PC-3 (cell line): Measurements from ENCODE around the gene MYO18A.

Experiments
- EZH2 ChIP-seq: fragments of 300-600 bp; sonication (generic); IDR thresholded peaks from one replicate; pipeline ENCODE4 v1.6.1; 2017; ENCODE audit warnings: antibody characterized with exemption, mild to moderate bottlenecking, low read length; ENCODE audit not compliant: unreplicated experiment
- TF ChIP-seq, protein P1 (sequence below): fragments of 300-600 bp; sonication (generic); conservative IDR thresholded peaks from 2 replicates; pipeline ENCODE4 v1.5.1; 2017; ENCODE audit warnings: antibody characterized with exemption, low read depth, mild to moderate bottlenecking, low read length

DNA sequence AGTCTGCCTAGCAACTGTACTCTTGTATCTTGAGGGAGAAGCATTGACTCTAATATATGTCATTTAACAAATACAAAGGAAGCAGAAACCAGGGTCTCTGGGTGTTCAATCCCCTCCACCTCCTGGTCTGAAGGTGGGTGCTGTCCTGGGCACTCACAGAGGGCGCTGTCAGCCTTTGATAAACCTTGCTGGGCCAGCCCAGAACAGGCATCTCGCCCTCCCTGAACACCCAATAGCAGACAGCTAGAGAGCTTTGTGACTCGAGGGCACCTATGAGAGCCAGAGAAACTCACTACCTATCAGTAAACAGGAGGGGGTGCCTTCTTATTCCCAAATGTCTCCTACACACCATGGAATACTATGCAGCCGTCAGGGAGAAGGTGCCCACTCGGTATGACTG lies 143.6 kb downstream of the MYO18A start:
- TF ChIP-seq, protein P1, sequence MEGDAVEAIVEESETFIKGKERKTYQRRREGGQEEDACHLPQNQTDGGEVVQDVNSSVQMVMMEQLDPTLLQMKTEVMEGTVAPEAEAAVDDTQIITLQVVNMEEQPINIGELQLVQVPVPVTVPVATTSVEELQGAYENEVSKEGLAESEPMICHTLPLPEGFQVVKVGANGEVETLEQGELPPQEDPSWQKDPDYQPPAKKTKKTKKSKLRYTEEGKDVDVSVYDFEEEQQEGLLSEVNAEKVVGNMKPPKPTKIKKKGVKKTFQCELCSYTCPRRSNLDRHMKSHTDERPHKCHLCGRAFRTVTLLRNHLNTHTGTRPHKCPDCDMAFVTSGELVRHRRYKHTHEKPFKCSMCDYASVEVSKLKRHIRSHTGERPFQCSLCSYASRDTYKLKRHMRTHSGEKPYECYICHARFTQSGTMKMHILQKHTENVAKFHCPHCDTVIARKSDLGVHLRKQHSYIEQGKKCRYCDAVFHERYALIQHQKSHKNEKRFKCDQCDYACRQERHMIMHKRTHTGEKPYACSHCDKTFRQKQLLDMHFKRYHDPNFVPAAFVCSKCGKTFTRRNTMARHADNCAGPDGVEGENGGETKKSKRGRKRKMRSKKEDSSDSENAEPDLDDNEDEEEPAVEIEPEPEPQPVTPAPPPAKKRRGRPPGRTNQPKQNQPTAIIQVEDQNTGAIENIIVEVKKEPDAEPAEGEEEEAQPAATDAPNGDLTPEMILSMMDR: no peak
- TF ChIP-seq EZH2: no peak
